Type B pancreatic cell (in vitro differentiated cells): ENCODE measurements around the gene EDN2. TPM values are rescaled to one million over a fixed set of nuclear protein-coding genes. Genes with fewer than 3 reads are reported as not detected.

Experiments used
- DNase-seq: peaks from one replicate; pipeline ENCODE4 v3.0.0; 2021; ENCODE audit warnings: mixed read lengths; ENCODE audit not compliant: unreplicated experiment; ENCODE audit errors: extremely low spot score
- H3K27ac Mint-ChIP-seq: 2 replicates; pipeline ENCODE4 v1.8.0; 2021; ENCODE audit warnings: mild to moderate bottlenecking, mixed read lengths
- H3K27me3 Mint-ChIP-seq: 2 replicates; pipeline ENCODE4 v1.8.0; 2021; ENCODE audit warnings: mixed read lengths
- H3K36me3 Mint-ChIP-seq: 2 replicates; pipeline ENCODE4 v1.8.0; 2021; ENCODE audit warnings: mixed read lengths
- H3K4me1 Mint-ChIP-seq: one replicate; pipeline ENCODE4 v1.8.0; 2021; ENCODE audit warnings: mixed read lengths; ENCODE audit not compliant: unreplicated experiment
- H3K4me3 Mint-ChIP-seq: 2 replicates; pipeline ENCODE4 v1.8.0; 2021; ENCODE audit warnings: mild to moderate bottlenecking, mixed read lengths
- H3K9me3 Mint-ChIP-seq: 2 replicates; pipeline ENCODE4 v1.8.0; 2021; ENCODE audit warnings: mixed read lengths
- CTCF ChIP-seq: fragments of 200-600 bp; sonication (generic); conservative IDR thresholded peaks from 2 replicates; pipeline ENCODE4 v1.5.0; 2021; ENCODE audit warnings: antibody characterized with exemption, mild to moderate bottlenecking
- long read RNA-seq: library from polyadenylated mRNA; unstranded; transcript quantifications from one replicate; pipeline ENCODE4 v2.0.0, GENCODE V29; 2020
- total RNA-seq: library from RNA; stranded (reverse); gene quantifications from 2 replicates; pipeline ENCODE4 v1.2.1, GENCODE V29; 2021; ENCODE audit warnings: low replicate concordance

The EDN2 gene
- total RNA-seq = 0.24 and 1.0 TPM in 2 replicates
- long read RNA-seq, partial matches to known transcripts = 0 of 1 reads
- long read RNA-seq, other reads (novel, unspliced or antisense) = 0 of 1 reads

DNA sequence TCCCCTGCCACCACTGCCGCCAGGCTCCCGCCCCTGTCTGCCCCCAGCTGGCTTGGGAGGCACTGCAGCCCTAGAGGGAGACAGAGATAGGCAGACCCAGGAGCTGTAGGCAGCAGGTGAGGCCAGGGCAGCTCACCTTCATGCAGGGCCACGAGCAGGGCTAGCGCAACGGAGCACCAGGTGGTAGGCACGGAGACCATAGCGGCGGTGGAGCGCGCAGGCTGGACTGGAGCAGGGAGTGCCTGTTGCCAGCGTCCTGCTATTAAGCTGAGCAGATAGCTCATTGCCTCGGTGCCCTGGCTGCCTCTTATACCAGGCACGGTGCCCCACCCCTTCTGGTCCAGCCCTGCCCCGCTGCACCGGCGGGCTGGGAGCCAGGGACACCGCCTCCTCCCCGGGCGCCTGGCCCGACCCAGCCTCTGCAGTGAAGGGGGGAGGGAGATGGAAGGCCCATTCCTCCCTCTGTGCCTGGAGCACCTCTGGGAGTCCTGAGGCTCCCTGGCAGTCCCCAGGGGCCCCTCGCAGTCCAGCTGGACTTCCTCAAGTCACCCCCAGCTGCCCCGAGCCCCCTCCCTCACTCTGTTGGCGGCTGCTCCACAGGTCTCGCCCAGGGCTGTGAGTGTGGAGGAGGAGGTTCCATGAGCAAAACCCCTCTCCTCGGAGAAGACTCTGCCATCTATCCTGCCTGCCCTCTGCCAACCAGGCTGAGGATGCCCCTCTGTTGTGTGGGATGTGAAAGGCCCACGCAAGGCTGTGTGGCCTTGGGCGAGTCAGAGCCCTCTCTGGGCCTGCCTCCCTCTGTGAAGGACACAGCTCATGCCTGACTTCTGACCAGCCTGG, at the start of gene EDN2:
EDN2 (minus strand) TSS at position 282 of the 840 bp plus-strand sequence; CDS start at position 200, 82 bp downstream.
- Mint-ChIP-seq H3K4me1 (peaks cover 45% of the 10 kb centered on the region), H3K27ac (peak within 1 kb of the TSS; percentile 88), H3K27me3 (no peaks in the 10 kb centered on the region), H3K36me3 (no peaks in the 10 kb centered on the region), H3K9me3 (no peaks in the 10 kb centered on the region), H3K4me3 (peak within 1 kb of the TSS; percentile 41)
- no peak for DNase-seq
- TF ChIP-seq CTCF = peak; percentile 40

DNA sequence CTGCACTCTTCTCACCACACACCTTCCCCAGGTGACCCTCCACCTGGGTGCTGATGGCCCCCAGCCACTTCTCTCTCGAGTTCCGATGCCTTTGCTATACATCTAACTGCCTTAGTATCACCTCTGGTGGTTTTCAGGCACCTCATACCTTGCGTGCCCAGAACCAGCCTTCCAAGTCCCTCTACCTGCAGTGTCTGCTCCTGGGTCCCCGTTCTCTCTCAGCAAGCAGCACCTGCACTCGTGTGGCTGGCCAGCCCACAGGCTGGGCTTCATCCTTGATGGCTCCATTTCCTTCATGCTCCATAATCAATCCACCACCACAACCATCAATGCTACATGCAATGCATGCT, 49.2 kb upstream of the EDN2 start:
- peaks cover 46% of the 10 kb centered on the region for H3K27me3 Mint-ChIP-seq
- no peak overlapping the region for H3K27ac Mint-ChIP-seq
- DNase-seq = no peak
- H3K4me3 Mint-ChIP-seq = no peak overlapping the region
- no peaks in the 10 kb centered on the region for H3K9me3 Mint-ChIP-seq
- no peaks in the 10 kb centered on the region for H3K36me3 Mint-ChIP-seq
- TF ChIP-seq CTCF = no peak
- H3K4me1 Mint-ChIP-seq = peaks cover 10% of the 10 kb centered on the region

DNA sequence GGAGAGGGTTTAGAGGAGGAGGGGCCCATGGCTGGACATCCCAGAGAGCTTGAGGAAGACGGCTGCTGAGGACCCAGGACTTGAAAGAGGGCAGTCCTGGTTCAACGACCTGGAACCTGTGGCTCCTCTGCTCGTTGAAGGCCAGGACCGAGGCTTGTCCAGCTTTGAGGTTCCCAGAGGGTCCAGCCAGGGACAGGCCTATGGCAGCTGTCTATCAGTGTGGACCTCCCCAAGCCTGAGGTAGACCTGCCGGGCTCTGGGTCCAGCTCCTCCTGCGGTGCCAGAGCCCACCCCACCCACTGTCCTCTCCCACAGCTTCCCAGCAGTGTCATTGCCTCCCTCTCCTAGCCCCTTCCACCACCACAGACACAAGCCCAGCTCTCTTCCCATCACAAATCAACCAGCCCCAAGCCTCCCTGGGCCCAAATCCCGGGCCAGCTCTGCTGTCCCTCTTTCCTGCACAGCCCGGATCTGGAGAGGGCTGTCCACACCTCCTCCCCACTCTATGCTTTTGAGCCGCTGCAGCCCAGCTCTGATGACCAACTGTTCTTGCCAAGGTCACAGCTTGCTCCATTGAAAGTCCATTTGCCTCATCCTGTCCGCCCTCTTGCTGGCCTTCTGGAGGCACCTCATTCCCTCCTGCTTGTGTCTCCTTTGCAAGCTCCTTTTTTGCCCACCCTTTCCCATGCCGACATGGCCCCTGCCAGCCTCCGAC, 48.7 kb upstream of the EDN2 start:
- peaks cover 46% of the 10 kb centered on the region for H3K27me3 Mint-ChIP-seq
- no peak overlapping the region for H3K4me3 Mint-ChIP-seq
- no peak for TF ChIP-seq CTCF
- no peaks in the 10 kb centered on the region for H3K9me3 Mint-ChIP-seq
- DNase-seq = no peak
- H3K27ac Mint-ChIP-seq = no peak overlapping the region
- peaks cover 10% of the 10 kb centered on the region for H3K4me1 Mint-ChIP-seq
- no peaks in the 10 kb centered on the region for H3K36me3 Mint-ChIP-seq

- no peaks in the 10 kb centered on the region for H3K36me3 Mint-ChIP-seq
- H3K4me3 Mint-ChIP-seq = no peak overlapping the region
- H3K27me3 Mint-ChIP-seq = peaks cover 41% of the 10 kb centered on the region
- no peak overlapping the region for H3K27ac Mint-ChIP-seq
- TF ChIP-seq CTCF = no peak
- no peak for DNase-seq
- H3K9me3 Mint-ChIP-seq = no peaks in the 10 kb centered on the region
- H3K4me1 Mint-ChIP-seq = peaks cover 4% of the 10 kb centered on the region
Measured at GRCh38 chr1:41532206-41532975, 47.9 kb upstream of the EDN2 start.

DNA sequence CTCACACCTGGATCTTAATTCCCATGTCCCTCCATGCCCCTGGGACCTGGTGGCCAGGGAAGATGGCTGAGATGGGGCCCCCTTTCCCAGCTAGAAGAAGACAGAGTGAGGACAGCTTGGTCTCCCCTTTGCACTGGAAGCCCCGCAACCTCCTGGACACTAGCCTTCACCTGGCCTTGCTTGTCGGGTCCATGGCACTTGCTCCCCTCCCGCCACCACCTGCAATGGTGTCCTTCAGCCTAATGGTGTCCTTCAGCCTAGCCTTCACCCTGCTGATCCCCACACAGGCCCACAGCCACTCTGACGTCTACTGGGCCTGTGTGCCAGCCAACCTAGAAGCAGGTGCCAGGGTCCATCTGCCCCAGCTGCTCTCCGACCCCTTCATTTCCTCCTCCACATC, 45.9 kb upstream of the EDN2 start:
- H3K27ac Mint-ChIP-seq = no peak overlapping the region
- no peaks in the 10 kb centered on the region for H3K36me3 Mint-ChIP-seq
- H3K9me3 Mint-ChIP-seq = no peaks in the 10 kb centered on the region
- H3K4me3 Mint-ChIP-seq = no peak overlapping the region
- H3K27me3 Mint-ChIP-seq = peaks cover 36% of the 10 kb centered on the region
- no peak for DNase-seq
- no peaks in the 10 kb centered on the region for H3K4me1 Mint-ChIP-seq
- no peak for TF ChIP-seq CTCF
